CD4-positive, alpha-beta T cell (primary cell): ENCODE data around the gene SFMBT2. TPM values are rescaled to one million over a fixed set of nuclear protein-coding genes. Genes with fewer than 3 reads are reported as not detected.

Experiments used
- ATAC-seq: fragments of 200-7000 bp; cut with Tn5 transposase; one replicate; pipeline ENCODE4 v1.10.0; 2022; ENCODE audit warnings: mild to moderate bottlenecking; ENCODE audit not compliant: poor library complexity
- CTCF ChIA-PET: fragments of 350-600 bp; sonication (Branson Sonifier 250); formaldehyde crosslinking; loops from one replicate; lab custom pipeline; 2021; ENCODE audit warnings: antibody characterized with exemption, inconsistent platforms; lab: Charles Lee
- POLR2A ChIA-PET: fragments of 350-600 bp; sonication (Branson Sonifier 250); formaldehyde crosslinking; loops from one replicate; lab custom pipeline; 2021; ENCODE audit warnings: antibody characterized with exemption, inconsistent platforms; lab: Charles Lee
- DNase-seq, 14 experiments: peaks; one replicate each; pipeline ENCODE4 v3.0.0-alpha.2; 2013 to 2020; ENCODE audit warnings: mixed read lengths in 2 of 14
- H3K27ac ChIP-seq, 2 donors: one replicate each; pipeline versions ENCODE4 v1.5.1 to v1.7.0; 2013; ENCODE audit warnings: low read length in 2 of 2, low read depth in 1 of 2, mild to moderate bottlenecking in 1 of 2
- H3K27me3 ChIP-seq, 2 experiments: 1 replicate in 1 of 2; 2 replicates in 1 of 2; pipeline versions ENCODE4 v1.6.1 to v1.7.0; 2013; ENCODE audit warnings: low read length in 2 of 2, control low read depth in 1 of 2, mild to moderate bottlenecking in 1 of 2, moderate library complexity in 1 of 2; ENCODE audit not compliant: insufficient read depth in 2 of 2, control insufficient read depth in 1 of 2
- H3K36me3 ChIP-seq: one replicate; pipeline ENCODE4 v1.6.1; 2013; ENCODE audit warnings: low read length, control low read depth; ENCODE audit not compliant: insufficient read depth
- H3K4me1 ChIP-seq: one replicate; pipeline ENCODE4 v1.6.1; 2013; ENCODE audit warnings: low read length, control low read depth; ENCODE audit not compliant: insufficient read depth
- H3K4me3 ChIP-seq: one replicate; pipeline ENCODE4 v1.5.1; 2013; ENCODE audit warnings: mild to moderate bottlenecking, low read length, moderate library complexity
- H3K9me3 ChIP-seq, 2 experiments: 1 replicate in 1 of 2; 2 replicates in 1 of 2; pipeline versions ENCODE4 v1.6.1 to v1.7.0; 2013; ENCODE audit warnings: low read length in 2 of 2, mild to moderate bottlenecking in 2 of 2, control low read depth in 1 of 2, moderate library complexity in 1 of 2; ENCODE audit not compliant: control insufficient read depth in 1 of 2, insufficient read depth in 1 of 2
- H3K27ac Mint-ChIP-seq: one replicate; pipeline ENCODE4 v1.8.0; 2020; ENCODE audit warnings: mixed read lengths
- H3K27me3 Mint-ChIP-seq: one replicate; pipeline ENCODE4 v1.8.0; 2021; ENCODE audit warnings: mixed read lengths
- H3K36me3 Mint-ChIP-seq: one replicate; pipeline ENCODE4 v1.8.0; 2021; ENCODE audit warnings: low read depth, mixed read lengths
- H3K4me1 Mint-ChIP-seq: one replicate; pipeline ENCODE4 v1.8.0; 2021; ENCODE audit warnings: low read depth, mixed read lengths
- H3K4me3 Mint-ChIP-seq: one replicate; pipeline ENCODE4 v1.8.0; 2020; ENCODE audit warnings: mild to moderate bottlenecking, mixed read lengths
- H3K9me3 Mint-ChIP-seq: one replicate; pipeline ENCODE4 v1.8.0; 2020; ENCODE audit warnings: mixed read lengths
- CTCF ChIP-seq: fragments of 200-600 bp; IDR thresholded peaks from one replicate; pipeline ENCODE4 v1.8.0; 2022; ENCODE audit warnings: antibody characterized with exemption, mild to moderate bottlenecking
- intact Hi-C, 2 experiments: fragments of 100-400 bp; cut with DNase I in 1 of 2; cut with micrococcal nuclease in 1 of 2; formaldehyde crosslinking; loops; one replicate each; pipeline versions ENCODE4 v1.15.1 to v1.9.0; 2023 to 2025; cut with DNase I, micrococcal nuclease
- total RNA-seq, 174 experiments: library from RNA in 2 of 174; stranded (reverse) in 2 of 174; gene quantifications; one replicate each; pipeline ENCODE4 v1.2.3 and lab custom pipeline; 2021 to 2026

Gene SFMBT2
- total RNA-seq, 2 experiments from 2014 or later, result 41.0 to 42.0 TPM

- H3K36me3 Mint-ChIP-seq, result peaks cover 95% of the 10 kb centered on the region
Measured at GRCh38 chr10:7165500-7166177, 245.2 kb downstream of the SFMBT2 start.

DNA sequence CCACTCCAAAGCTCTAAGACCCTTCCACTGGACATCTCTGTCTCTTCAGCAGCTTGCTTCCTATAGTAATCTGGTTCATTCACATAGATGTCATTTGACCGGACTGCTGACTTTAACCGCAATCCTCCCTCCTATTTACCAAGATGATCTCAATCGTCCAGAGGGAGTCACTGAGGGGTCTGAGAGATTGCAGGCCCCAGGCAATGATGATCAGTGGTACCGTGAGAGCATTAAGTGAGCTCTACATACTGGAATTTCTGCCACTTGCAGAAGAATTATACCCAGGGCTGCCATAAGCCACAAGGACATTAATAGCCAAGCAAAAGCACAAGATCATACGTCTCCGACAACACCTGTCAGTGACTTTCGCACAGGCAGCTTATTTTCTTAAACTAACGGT is 245.9 kb downstream of the SFMBT2 start:
- H3K4me3 ChIP-seq, result no peak overlapping the region
- no peak overlapping the region for H3K27ac ChIP-seq
- no peaks in the 10 kb centered on the region for H3K27me3 Mint-ChIP-seq
- no peak overlapping the region for H3K4me3 Mint-ChIP-seq
- DNase-seq (no peak), ATAC-seq (no peak)
- TF ChIP-seq CTCF, result no peak
- H3K4me1 Mint-ChIP-seq, result peaks cover 9% of the 10 kb centered on the region
- no peaks in the 10 kb centered on the region for H3K27me3 ChIP-seq
- ChIA-PET CTCF (interaction anchor here (1.4 kb wide), 1 partner anchor 245 kb away, joined by 3 read pairs; no protein-coding TSS in a partner anchor), POLR2A (no interaction called here)
- H3K36me3 ChIP-seq, result peaks cover 35% of the 10 kb centered on the region
- no peak overlapping the region for H3K27ac Mint-ChIP-seq
- intact Hi-C loops, result no loop called here
- H3K36me3 Mint-ChIP-seq, result peaks cover 97% of the 10 kb centered on the region
- no peaks in the 10 kb centered on the region for H3K9me3 Mint-ChIP-seq
- H3K9me3 ChIP-seq, result no peaks in the 10 kb centered on the region
- peaks cover 5% of the 10 kb centered on the region for H3K4me1 ChIP-seq

More at GRCh38 chr10:7165500-7166177, 245.2 kb downstream of the SFMBT2 start:
- no peak overlapping the region for H3K4me3 Mint-ChIP-seq
- no peaks in the 10 kb centered on the region for H3K9me3 Mint-ChIP-seq
- DNase-seq (no peak), ATAC-seq (no peak)
- TF ChIP-seq CTCF, result no peak
- CTCF ChIA-PET, result interaction anchor here (1.4 kb wide), 1 partner anchor 245 kb away, joined by 3 read pairs; no protein-coding TSS in a partner anchor
- H3K27ac Mint-ChIP-seq, result no peak overlapping the region
- POLR2A ChIA-PET, result no interaction called here
- Histone ChIP-seq H3K4me1 (no peaks in the 10 kb centered on the region), H3K4me3 (no peak overlapping the region), H3K36me3 (peaks cover 37% of the 10 kb centered on the region), H3K27me3 (no peaks in the 10 kb centered on the region), H3K27ac (no peak overlapping the region), H3K9me3 (no peaks in the 10 kb centered on the region)
- no peaks in the 10 kb centered on the region for H3K27me3 Mint-ChIP-seq
- H3K4me1 Mint-ChIP-seq, result peaks cover 2% of the 10 kb centered on the region
- intact Hi-C loops, result no loop called here

GRCh38 chr10:7162331-7162730 is 248.5 kb downstream of the SFMBT2 start:
- ChIA-PET POLR2A (no interaction called here), CTCF (no interaction called here)
- H3K27me3 Mint-ChIP-seq, result no peaks in the 10 kb centered on the region
- no peak overlapping the region for H3K4me3 ChIP-seq
- no peak for TF ChIP-seq CTCF
- ATAC-seq (no peak), DNase-seq (no peak)
- H3K27ac ChIP-seq, result no peak overlapping the region
- H3K4me1 ChIP-seq, result peaks cover 6% of the 10 kb centered on the region
- no peak overlapping the region for H3K27ac Mint-ChIP-seq
- intact Hi-C loops, result no loop called here
- peaks cover 33% of the 10 kb centered on the region for H3K4me1 Mint-ChIP-seq
- H3K4me3 Mint-ChIP-seq, result no peak overlapping the region
- H3K9me3 Mint-ChIP-seq, result no peaks in the 10 kb centered on the region
- H3K36me3 ChIP-seq, result peaks cover 30% of the 10 kb centered on the region
- H3K36me3 Mint-ChIP-seq, result peaks cover 78% of the 10 kb centered on the region
- H3K27me3 ChIP-seq, result no peaks in the 10 kb centered on the region
- H3K9me3 ChIP-seq, result no peaks in the 10 kb centered on the region
